ENCODE data around the gene NPPA.
A peak's percentile ranks its signal among the peaks of the same experiment; 100 is the strongest.

DNA sequence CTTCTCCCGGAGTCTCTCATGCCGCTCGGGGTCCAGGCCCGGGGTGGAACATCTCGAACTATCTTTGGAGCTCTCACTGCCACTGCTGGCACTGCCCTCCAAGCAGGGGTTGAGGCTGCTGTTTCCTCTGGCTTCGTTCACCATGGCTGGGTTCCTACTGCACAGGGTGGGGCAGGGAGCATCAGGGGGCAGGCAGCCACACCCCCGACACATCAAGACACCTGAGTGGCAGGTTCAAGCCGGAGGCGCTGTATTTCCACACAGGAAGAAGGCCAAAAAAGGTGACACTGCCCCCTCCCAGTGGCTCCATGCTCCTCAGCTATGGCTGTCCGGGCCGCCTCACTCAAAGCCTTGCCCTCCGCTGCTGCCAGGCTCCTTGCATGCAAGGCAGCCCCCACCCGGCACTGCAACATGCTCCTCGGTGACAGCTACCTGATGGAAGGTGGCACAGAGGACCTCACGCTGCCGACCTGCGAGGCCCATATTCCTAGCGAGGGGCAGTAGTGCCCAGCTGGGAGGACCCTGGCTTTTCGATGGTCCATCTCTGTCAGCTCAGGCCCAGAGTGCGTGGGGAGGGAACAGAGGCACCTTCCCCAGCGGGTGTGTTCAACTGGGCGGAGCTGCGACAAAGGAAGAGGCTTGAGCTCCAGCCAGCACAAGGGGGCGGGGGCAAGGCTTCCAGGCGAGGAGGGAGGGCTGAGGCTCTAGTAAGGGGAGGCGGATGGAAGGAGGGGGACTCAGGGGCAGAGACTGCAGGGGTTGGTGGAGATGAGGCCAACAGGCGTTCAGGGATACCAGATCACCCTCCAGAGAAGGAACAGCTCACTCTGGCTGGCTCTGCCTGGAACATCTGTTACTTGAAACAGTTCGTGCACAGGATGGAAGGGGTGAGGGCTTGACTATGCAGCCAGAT lies 44.4 kb downstream of the NPPA start:
- no peak for TF ChIP-seq ZBTB33 (IDR thresholded peaks at IDR 0.05; ENCODE audit: borderline replicate concordance, low read depth)
- TF ChIP-seq, protein P1, sequence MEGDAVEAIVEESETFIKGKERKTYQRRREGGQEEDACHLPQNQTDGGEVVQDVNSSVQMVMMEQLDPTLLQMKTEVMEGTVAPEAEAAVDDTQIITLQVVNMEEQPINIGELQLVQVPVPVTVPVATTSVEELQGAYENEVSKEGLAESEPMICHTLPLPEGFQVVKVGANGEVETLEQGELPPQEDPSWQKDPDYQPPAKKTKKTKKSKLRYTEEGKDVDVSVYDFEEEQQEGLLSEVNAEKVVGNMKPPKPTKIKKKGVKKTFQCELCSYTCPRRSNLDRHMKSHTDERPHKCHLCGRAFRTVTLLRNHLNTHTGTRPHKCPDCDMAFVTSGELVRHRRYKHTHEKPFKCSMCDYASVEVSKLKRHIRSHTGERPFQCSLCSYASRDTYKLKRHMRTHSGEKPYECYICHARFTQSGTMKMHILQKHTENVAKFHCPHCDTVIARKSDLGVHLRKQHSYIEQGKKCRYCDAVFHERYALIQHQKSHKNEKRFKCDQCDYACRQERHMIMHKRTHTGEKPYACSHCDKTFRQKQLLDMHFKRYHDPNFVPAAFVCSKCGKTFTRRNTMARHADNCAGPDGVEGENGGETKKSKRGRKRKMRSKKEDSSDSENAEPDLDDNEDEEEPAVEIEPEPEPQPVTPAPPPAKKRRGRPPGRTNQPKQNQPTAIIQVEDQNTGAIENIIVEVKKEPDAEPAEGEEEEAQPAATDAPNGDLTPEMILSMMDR (IDR thresholded peaks at IDR 0.05), result no peak
- no peak for TF ChIP-seq FOXM1 (IDR thresholded peaks at IDR 0.05; ENCODE audit: low read depth)
- TF ChIP-seq EP300 (IDR thresholded peaks at IDR 0.05; ENCODE audit: borderline replicate concordance in 1 of 2, low read depth in 1 of 2, low read length in 1 of 2), result peak in 1 of 2 experiments; percentile 8; a peak in 1 of 4 replicates
- TF ChIP-seq EZH2phosphoT487 (IDR thresholded peaks at IDR 0.05; ENCODE audit: borderline replicate concordance, low read depth), result no peak
- TF ChIP-seq YY1 (IDR thresholded peaks at IDR 0.05; ENCODE audit: low read depth), result no peak
- no peak for TF ChIP-seq RXRA (IDR thresholded peaks at IDR 0.05; ENCODE audit: borderline replicate concordance, low read depth)
- no peak for TF ChIP-seq TAF1 (IDR thresholded peaks at IDR 0.05; ENCODE audit: borderline replicate concordance, low read depth, low read length)
- peak; percentile 71 for TF ChIP-seq CHD2 (IDR thresholded peaks at IDR 0.05; ENCODE audit: low read length, partially characterized antibody)
- TF ChIP-seq RAD21 (IDR thresholded peaks at IDR 0.05; ENCODE audit: low read length), result no peak; the same call in 1 of the 2 replicates
- no peak for TF ChIP-seq MAX (IDR thresholded peaks at IDR 0.05; ENCODE audit: low read depth)
- TF ChIP-seq, protein P2, sequence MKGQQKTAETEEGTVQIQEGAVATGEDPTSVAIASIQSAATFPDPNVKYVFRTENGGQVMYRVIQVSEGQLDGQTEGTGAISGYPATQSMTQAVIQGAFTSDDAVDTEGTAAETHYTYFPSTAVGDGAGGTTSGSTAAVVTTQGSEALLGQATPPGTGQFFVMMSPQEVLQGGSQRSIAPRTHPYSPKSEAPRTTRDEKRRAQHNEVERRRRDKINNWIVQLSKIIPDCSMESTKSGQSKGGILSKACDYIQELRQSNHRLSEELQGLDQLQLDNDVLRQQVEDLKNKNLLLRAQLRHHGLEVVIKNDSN (IDR thresholded peaks at IDR 0.05; ENCODE audit: borderline replicate concordance, low read depth), result no peak
- TF ChIP-seq TEAD4 (IDR thresholded peaks at IDR 0.05; ENCODE audit: borderline replicate concordance, insufficient read depth), result no peak

All from SK-N-SH (cell line).